Measurements from ENCODE around the gene SLC20A1.

- TF ChIP-seq CTCF (IDR thresholded peaks at IDR 0.05) (no peak), POLR2A (IDR thresholded peaks at IDR 0.05) (no peak)
Measured at GRCh38 chr2:112686348-112687217, 40.8 kb downstream of the SLC20A1 start.
